Measurements from ENCODE around the gene ZNRF3.

DNA sequence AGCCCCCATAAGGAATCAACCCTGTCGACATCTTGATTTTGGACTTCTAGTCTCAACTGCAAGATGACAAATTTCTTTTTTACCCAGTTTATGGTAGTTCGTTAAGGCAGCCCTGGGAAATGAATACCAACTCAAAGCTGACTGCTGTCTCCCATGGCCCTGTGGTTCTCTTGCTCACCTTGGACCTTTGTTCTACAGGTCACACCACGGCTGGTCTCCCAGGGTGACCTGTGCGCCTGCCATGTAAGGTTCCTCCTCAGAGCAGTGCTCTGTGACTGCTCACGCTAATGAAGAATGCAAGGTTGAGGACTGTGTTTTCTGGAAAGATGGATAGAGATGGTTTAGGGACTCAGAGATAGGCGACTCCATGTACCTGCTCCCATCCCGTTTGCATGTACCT is 68.2 kb downstream of the ZNRF3 start:
- TF ChIP-seq, protein P1, sequence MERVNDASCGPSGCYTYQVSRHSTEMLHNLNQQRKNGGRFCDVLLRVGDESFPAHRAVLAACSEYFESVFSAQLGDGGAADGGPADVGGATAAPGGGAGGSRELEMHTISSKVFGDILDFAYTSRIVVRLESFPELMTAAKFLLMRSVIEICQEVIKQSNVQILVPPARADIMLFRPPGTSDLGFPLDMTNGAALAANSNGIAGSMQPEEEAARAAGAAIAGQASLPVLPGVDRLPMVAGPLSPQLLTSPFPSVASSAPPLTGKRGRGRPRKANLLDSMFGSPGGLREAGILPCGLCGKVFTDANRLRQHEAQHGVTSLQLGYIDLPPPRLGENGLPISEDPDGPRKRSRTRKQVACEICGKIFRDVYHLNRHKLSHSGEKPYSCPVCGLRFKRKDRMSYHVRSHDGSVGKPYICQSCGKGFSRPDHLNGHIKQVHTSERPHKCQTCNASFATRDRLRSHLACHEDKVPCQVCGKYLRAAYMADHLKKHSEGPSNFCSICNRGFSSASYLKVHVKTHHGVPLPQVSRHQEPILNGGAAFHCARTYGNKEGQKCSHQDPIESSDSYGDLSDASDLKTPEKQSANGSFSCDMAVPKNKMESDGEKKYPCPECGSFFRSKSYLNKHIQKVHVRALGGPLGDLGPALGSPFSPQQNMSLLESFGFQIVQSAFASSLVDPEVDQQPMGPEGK (CRISPR knock-in tag; IDR thresholded peaks at IDR 0.05; ENCODE audit: borderline replicate concordance): no peak
- TF ChIP-seq SNAI2 (CRISPR knock-in tag; IDR thresholded peaks at IDR 0.05): no peak
- TF ChIP-seq BACH2 (CRISPR knock-in tag; IDR thresholded peaks at IDR 0.05; ENCODE audit: borderline replicate concordance): no peak
- TF ChIP-seq, protein P2, sequence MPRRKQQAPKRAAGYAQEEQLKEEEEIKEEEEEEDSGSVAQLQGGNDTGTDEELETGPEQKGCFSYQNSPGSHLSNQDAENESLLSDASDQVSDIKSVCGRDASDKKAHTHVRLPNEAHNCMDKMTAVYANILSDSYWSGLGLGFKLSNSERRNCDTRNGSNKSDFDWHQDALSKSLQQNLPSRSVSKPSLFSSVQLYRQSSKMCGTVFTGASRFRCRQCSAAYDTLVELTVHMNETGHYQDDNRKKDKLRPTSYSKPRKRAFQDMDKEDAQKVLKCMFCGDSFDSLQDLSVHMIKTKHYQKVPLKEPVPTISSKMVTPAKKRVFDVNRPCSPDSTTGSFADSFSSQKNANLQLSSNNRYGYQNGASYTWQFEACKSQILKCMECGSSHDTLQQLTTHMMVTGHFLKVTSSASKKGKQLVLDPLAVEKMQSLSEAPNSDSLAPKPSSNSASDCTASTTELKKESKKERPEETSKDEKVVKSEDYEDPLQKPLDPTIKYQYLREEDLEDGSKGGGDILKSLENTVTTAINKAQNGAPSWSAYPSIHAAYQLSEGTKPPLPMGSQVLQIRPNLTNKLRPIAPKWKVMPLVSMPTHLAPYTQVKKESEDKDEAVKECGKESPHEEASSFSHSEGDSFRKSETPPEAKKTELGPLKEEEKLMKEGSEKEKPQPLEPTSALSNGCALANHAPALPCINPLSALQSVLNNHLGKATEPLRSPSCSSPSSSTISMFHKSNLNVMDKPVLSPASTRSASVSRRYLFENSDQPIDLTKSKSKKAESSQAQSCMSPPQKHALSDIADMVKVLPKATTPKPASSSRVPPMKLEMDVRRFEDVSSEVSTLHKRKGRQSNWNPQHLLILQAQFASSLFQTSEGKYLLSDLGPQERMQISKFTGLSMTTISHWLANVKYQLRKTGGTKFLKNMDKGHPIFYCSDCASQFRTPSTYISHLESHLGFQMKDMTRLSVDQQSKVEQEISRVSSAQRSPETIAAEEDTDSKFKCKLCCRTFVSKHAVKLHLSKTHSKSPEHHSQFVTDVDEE (CRISPR knock-in tag; IDR thresholded peaks at IDR 0.05): no peak
- no peak for TF ChIP-seq PPARA (CRISPR knock-in tag; IDR thresholded peaks at IDR 0.05; ENCODE audit: borderline replicate concordance)
- TF ChIP-seq, protein P3, sequence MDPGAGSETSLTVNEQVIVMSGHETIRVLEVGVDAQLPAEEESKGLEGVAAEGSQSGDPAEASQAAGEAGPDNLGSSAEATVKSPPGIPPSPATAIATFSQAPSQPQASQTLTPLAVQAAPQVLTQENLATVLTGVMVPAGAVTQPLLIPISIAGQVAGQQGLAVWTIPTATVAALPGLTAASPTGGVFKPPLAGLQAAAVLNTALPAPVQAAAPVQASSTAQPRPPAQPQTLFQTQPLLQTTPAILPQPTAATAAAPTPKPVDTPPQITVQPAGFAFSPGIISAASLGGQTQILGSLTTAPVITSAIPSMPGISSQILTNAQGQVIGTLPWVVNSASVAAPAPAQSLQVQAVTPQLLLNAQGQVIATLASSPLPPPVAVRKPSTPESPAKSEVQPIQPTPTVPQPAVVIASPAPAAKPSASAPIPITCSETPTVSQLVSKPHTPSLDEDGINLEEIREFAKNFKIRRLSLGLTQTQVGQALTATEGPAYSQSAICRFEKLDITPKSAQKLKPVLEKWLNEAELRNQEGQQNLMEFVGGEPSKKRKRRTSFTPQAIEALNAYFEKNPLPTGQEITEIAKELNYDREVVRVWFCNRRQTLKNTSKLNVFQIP (CRISPR knock-in tag; IDR thresholded peaks at IDR 0.05; ENCODE audit: borderline replicate concordance, low read depth): no peak

All from SK-N-SH treated with all-trans-retinoic acid at 6 μM for 48 hours (cell line).